GM19467 (cell line): Measurements from ENCODE around the gene ZNF670.
A peak's percentile ranks its signal among the peaks of the same experiment; 100 is the strongest.

Experiments
- ATAC-seq: cut with Tn5 transposase; IDR thresholded peaks from one replicate; pipeline ENCODE4 v1.9.1; 2021; ENCODE audit warnings: mild to moderate bottlenecking, moderate library complexity; ENCODE audit not compliant: unreplicated experiment

Gene ZNF670

GRCh38 chr1:247104965-247105364, 26.4 kb upstream of the ZNF670 start:
- ATAC-seq, result no peak

DNA sequence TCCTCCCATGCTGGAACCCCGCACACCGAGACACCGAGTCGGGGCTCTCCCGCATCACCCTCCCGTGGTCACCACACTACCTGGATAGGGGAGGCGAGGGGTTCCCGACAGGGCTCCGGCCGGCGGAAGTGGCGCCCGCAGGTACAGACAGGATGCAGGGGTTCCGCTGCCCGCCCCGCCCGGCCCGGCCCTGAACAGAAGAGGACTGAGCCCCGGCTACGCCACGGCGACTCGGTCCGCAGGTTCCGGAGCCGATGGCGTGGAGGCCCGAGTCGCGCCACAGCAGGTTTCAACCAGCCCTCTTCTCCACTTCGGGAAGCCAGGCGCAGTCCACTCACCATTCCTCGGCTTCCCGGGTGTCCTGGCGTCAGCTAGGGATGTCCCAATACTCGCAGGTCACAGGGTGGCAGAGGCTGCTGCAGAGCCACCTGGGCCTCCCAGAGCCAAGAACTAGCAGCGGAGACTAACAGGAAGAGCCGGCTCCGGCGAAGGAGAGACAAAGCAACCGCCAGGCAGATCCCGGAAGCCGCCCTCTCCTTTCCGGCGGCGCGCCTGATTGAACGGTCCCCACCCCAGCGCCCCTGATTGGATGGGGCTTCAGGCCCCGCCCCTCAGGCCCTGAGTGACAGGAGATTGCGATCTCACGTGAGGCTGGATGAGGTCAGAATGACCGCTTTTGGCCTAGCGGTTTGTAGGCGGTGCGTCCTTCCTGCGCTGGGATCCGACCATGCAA, 25.4 kb upstream of the ZNF670 start, which contains the start of gene ZNF669:
ZNF669 (minus strand) TSS at position 498 of the 733 bp plus-strand sequence; CDS start at position 341, 157 bp downstream.
- peak; percentile 100 for ATAC-seq

- ATAC-seq, result no peak
Observed at GRCh38 chr1:247102381-247102780, 23.8 kb upstream of the ZNF670 start.

DNA sequence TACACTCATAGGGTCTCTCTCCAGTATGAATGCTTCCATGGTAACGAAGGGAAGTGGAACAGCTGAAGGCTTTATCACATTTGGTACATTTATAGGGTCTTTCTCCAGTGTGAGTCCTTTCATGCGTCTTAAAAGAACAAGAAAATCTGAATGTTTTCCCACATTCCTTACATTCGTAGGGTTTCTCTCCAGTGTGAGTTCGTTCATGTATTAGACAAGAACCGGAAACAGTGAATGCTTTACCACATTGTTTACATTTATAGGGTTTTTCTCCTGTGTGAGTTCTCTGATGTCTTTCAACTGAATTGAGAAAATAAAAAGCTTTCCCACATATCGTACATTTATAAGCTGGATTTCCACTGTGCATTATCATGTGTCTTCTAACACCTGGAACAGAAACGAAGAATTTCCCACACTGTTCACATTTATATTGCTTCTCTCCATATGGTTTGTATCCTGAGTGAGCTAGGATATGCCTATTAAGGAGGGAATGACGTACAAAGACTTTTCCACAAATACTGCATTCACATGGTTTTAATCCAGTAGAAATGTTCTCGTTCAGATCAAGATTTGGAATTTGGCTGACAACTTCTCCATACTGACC, 22.2 kb upstream of the ZNF670 start:
- ATAC-seq, result no peak

DNA sequence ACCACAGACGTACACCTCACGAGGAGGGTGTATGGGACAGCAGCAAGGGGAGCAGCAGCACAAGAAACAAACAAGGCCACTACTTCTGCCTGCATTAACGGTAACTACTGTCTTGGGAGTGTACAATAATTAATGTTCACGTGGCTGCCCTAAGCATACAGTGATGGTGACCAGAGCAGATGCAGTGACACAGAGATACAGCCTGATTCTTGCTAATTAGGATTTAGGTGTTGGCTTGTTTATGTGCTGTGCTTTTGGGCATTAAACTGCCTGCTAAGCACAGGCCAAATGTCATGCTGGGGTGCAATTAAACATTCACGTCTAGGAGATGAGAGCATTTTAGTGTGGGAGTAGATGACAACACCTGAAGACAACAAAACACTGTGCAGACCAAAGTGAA, 18.3 kb upstream of the ZNF670 start:
- no peak for ATAC-seq

- no peak for ATAC-seq
Observed at GRCh38 chr1:247096544-247096943, 17.9 kb upstream of the ZNF670 start.

GRCh38 chr1:247096112-247096511, 17.5 kb upstream of the ZNF670 start:
- ATAC-seq, result no peak

GRCh38 chr1:247090455-247090854, 11.8 kb upstream of the ZNF670 start:
- no peak for ATAC-seq

GRCh38 chr1:247089616-247090375, 11.2 kb upstream of the ZNF670 start:
- ATAC-seq, result no peak

DNA sequence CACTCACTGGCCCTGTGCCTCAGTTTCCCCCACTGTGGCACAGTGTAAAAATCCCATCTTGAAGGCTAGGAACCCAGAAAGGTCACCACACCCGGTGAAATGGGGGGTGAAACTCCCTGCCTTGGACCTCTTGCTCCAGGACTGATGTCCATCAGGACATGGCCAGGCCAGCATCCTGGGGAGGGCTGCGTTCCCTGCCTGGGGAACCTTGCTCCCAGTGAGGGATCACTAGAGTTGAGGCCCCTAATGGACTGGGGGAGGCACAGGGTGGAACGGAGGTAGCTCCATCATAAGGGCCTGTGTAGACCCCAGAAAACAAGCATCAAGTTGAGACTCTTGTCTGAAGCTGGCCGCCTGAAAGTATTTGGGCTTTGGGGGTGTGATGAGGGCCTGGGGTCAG, 10.4 kb upstream of the ZNF670 start:
- no peak for ATAC-seq

DNA sequence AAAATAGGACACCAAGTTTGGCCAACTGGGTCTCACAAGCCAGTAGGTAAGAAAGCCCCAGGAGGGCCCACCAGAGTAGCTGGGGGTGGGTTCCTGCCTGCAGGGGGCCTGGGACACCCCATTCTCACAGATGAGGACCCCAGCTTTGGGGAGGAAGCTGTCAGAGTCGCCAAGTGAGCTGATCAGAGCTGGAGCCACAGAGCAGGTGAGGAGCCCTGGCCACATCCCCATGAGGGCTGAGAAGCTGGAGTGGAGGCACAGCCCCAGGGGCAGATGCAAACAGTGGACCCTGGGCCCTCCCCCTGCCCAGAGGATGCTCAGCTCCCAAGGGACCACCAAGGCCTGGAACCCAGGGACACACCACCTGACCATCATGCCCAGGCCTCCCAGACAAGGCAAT, 8.6 kb upstream of the ZNF670 start:
- no peak for ATAC-seq

GRCh38 chr1:247085310-247085709, 6.7 kb upstream of the ZNF670 start:
- ATAC-seq, result no peak

GRCh38 chr1:247084771-247085170, 6.2 kb upstream of the ZNF670 start:
- ATAC-seq, result no peak

- no peak for ATAC-seq
Observed at GRCh38 chr1:247079141-247079874, 697 bp upstream of the ZNF670 start.

DNA sequence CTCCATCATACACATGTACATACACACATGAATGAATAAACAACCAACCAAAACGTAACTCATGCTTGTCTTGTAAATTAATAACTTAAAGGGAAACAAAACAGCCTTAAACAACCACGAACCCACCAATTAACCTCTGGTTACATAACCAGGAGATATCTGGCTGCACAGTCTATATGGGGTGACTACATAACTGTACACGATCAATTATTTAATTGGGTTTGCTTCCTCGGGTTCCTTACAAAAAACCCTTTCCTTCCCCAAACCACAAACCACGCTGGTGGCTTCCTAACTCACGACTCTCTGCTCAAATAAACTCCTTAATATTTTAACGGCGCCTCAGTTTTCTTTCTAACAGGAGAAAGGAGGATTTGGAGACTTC, 744 bp downstream of the ZNF670 start:
- no peak for ATAC-seq

DNA sequence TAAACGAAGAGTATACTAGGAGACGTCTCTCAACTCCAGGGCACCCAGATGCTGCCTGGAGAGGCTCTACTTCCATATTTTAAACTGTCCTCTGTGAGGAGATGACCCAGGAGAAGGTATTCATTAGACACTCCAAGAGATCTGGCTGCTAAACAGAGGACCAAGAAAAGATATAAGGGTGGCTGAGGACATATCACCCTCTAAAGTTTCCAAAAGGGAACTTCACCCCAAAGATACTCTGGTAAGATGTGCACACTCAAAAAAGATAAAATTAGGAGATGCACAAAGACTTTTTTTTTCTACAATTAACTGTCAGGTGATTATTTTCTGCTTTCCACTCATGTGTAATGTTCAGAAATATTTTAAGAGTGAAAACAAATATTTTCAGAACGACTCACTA, 1.4 kb downstream of the ZNF670 start:
- ATAC-seq, result no peak

GRCh38 chr1:247070645-247071044, 8.0 kb downstream of the ZNF670 start:
- no peak for ATAC-seq

DNA sequence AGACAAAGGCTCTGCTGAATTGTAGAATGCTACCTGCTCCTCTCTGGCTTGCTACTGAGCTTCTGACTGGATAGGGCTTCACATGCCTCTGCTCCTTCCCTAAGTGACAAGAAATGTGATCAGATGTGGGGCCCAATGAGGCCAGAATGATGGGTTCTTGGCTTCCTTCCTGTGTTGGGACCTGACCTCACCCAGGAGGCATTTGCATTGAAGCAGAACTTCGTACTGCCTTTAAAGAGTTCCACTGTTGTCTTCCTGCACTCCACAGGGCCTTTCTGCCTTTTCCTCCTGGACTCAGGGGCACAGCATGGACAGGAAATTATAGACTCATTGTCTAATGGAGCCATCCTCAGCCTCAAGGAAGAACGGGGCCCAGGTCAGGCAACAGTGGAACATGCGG, 14.3 kb downstream of the ZNF670 start:
- no peak for ATAC-seq

DNA sequence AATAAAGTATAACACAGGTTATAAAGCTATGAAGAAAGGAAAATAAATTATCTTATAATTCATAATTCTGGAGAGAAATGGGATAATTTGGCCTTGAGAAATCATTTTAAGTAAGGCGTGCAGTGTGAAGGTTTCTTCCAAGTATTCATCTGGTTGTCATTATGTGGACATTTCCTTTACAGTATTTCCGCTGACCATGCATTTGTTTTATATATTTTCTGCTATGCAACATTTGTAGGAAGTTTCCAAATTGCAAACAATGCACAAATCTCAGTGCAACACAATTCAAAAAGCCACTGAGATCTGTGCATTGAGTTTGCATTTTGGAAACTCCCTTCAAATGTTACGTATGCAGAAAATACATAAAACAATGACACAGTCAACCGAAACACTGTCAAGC, 17.8 kb downstream of the ZNF670 start:
- ATAC-seq, result no peak

- no peak for ATAC-seq
Observed at GRCh38 chr1:247056071-247056470, 22.5 kb downstream of the ZNF670 start.

DNA sequence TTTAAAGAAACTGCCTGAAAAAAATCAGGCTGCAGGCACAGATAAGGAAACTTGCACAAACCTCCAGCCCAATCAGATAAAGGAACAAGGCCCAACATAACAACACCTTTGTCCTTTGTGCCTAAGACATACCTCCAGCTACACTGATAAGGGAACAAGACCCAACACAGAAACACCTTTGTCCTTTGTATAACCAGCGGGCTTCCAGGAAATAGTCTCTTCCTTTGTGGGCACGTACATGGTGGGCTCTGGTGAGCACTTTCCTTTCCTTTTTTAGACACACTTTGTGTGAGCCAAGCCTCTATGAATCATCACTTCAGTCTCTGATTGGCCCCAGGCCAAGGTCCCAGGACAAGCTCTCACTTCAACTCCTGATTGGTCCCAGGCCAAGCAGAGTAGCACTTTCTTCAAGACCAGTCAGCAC, 23.6 kb downstream of the ZNF670 start:
- no peak for ATAC-seq
